Gastroesophageal sphincter (tissue), 4 donors: ENCODE measurements around the gene CAPS. TPM values are rescaled to one million over a fixed set of nuclear protein-coding genes. Genes with fewer than 3 reads are reported as not detected.

ENCODE experiments used
- ATAC-seq: fragments of 150-250 bp; one replicate; pipeline ENCODE4 v1.9.1; 2016; ENCODE audit warnings: mild to moderate bottlenecking, moderate library complexity
- H3K27ac ChIP-seq, 4 donors: fragments of 200-600 bp; sonication (generic) in 3 of 4; 1 replicate in 3 of 4; 2 replicates in 1 of 4; pipeline ENCODE4 v1.5.1; 2016 to 2019
- H3K27me3 ChIP-seq: fragments of 200-600 bp; sonication (generic); one replicate; pipeline ENCODE4 v1.5.1; 2019
- H3K36me3 ChIP-seq, 2 donors: fragments of 200-600 bp; sonication (generic); one replicate each; pipeline ENCODE4 v1.5.1; 2019; ENCODE audit warnings: control low read depth in 1 of 2
- H3K4me1 ChIP-seq, 3 donors: fragments of 200-600 bp; sonication (generic); 1 replicate in 2 of 3; 2 replicates in 1 of 3; pipeline ENCODE4 v1.5.1; 2016 to 2019; ENCODE audit warnings: control low read depth in 2 of 3
- H3K4me3 ChIP-seq, 2 donors: fragments of 200-600 bp; sonication (generic); one replicate each; pipeline ENCODE4 v1.5.1; 2019; ENCODE audit warnings: mild to moderate bottlenecking in 1 of 2, moderate library complexity in 1 of 2
- H3K9me3 ChIP-seq, 3 donors: fragments of 200-600 bp; sonication (generic); one replicate each; pipeline ENCODE4 v1.5.1; 2017 to 2019; ENCODE audit warnings: control low read depth in 2 of 3
- EP300 ChIP-seq: sonication (generic); formaldehyde crosslinking; IDR thresholded peaks from one replicate; pipeline ENCODE4 v1.6.1; 2017; ENCODE audit warnings: antibody characterized with exemption, mild to moderate bottlenecking
- POLR2A ChIP-seq, 2 donors: fragments of 450-650 bp; IDR thresholded peaks; one replicate each; pipeline ENCODE4 v1.6.1; 2017; ENCODE audit warnings: antibody characterized with exemption in 2 of 2, mild to moderate bottlenecking in 2 of 2, moderate library complexity in 1 of 2
- POLR2AphosphoS5 ChIP-seq: sonication (generic); formaldehyde crosslinking; IDR thresholded peaks from one replicate; pipeline ENCODE4 v1.6.1; 2017; ENCODE audit warnings: antibody characterized with exemption
- WGBS, 2 donors: methylation state at CpG; one replicate each; pipeline ENCODE4 v1.1.5; 2018; ENCODE audit warnings: low coverage in 1 of 2; 5-methylcytosine and 5-hydroxymethylcytosine counted together
- total RNA-seq, 4 donors: library from RNA; depleted of rRNA; stranded (reverse); fragments of >200 nt; gene quantifications; one replicate each; pipeline ENCODE4 v1.1.0, GENCODE V29; 2016
- TF ChIP-seq, protein P1 (sequence below), 4 experiments: fragments of 200-600 bp in 2 of 4; fragments of 450-650 bp in 2 of 4; sonication (generic) in 1 of 4; IDR thresholded peaks; one replicate each; pipeline ENCODE4 v1.5.1; 2017 to 2019; ENCODE audit warnings: antibody characterized with exemption in 4 of 4, mild to moderate bottlenecking in 2 of 4, moderate library complexity in 2 of 4

The CAPS gene
- total RNA-seq, 4 donors from 2014 or later, result 10.0 to 19.6 (median 15.2) TPM

DNA sequence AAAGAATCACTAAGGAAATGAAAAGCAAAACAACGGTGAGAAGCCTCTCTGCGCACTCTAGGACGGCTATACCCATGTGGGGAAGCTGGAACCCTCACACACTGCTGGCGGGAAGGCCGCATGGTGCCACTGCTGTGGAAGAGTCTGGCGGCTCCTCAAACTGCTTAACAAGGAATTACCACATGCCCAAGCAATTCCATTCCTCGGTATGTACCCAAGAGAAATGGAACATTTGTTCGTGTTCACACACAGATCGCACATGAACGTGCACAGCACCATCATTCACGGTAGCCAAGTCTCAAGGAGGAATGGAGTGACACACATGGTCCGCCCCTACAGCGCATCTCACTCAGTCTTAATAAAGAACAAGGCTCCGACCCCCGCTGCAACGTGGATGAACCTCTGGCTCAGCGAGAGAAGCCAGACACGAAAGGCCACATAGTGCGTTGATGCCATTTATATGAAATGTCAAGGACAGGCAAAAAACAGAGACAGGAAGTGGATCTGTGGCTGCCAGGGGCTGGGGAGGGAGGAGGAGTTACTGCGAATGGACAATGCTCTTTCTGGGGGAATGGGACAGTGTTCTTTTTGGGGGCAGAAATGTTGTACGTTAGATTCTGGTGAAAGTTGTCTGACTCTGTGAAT is 7.6 kb downstream of the CAPS start:
- TF ChIP-seq POLR2A (IDR thresholded peaks at IDR 0.05) (no peak), POLR2AphosphoS5 (no peak), EP300 (no peak)
- TF ChIP-seq, protein P1, sequence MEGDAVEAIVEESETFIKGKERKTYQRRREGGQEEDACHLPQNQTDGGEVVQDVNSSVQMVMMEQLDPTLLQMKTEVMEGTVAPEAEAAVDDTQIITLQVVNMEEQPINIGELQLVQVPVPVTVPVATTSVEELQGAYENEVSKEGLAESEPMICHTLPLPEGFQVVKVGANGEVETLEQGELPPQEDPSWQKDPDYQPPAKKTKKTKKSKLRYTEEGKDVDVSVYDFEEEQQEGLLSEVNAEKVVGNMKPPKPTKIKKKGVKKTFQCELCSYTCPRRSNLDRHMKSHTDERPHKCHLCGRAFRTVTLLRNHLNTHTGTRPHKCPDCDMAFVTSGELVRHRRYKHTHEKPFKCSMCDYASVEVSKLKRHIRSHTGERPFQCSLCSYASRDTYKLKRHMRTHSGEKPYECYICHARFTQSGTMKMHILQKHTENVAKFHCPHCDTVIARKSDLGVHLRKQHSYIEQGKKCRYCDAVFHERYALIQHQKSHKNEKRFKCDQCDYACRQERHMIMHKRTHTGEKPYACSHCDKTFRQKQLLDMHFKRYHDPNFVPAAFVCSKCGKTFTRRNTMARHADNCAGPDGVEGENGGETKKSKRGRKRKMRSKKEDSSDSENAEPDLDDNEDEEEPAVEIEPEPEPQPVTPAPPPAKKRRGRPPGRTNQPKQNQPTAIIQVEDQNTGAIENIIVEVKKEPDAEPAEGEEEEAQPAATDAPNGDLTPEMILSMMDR (IDR thresholded peaks at IDR 0.05), result no peak
- Histone ChIP-seq H3K27ac (no peak overlapping the region), H3K27me3 (no peaks in the 10 kb centered on the region), H3K4me3 (no peak overlapping the region), H3K4me1 (peaks cover 3 to 21% (median 7%) of the 10 kb centered on the region in 3 donors), H3K36me3 (peaks cover 0 to 99% of the 10 kb centered on the region in 2 donors), H3K9me3 (no peaks in the 10 kb centered on the region)
- 69 to 75% methylated on average over 5 to 17 of the region's 21 CpGs for WGBS, 2 donors
- ATAC-seq, result no peak

DNA sequence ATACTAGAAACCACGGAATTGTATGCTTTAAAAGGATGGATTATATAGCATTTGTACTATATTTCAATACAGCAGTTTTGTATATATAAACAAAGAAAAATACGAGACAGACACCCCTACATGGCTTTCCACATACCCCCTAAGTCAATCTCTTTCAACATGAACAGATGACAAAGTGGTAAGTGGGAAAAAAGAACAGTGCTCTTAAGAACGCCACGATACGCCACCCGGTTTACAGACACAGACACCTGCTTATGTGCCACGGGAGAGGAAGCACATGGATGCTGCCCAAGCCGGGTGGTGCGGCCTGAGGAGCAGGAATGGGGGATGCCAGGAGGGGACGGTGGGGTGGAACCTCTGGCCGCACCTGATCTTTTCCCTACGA is 8.1 kb downstream of the CAPS start:
- no peak for ATAC-seq
- WGBS, 2 donors, result 79 to 82% methylated on average over 8 to 12 of the region's 12 CpGs
- Histone ChIP-seq H3K4me3 (no peak overlapping the region), H3K4me1 (peaks cover 3 to 26% (median 11%) of the 10 kb centered on the region in 3 donors), H3K36me3 (peaks cover 0 to 99% of the 10 kb centered on the region in 2 donors), H3K27ac (no peak overlapping the region), H3K27me3 (no peaks in the 10 kb centered on the region), H3K9me3 (no peaks in the 10 kb centered on the region)
- TF ChIP-seq, protein P1 (IDR thresholded peaks at IDR 0.05), result no peak
- TF ChIP-seq POLR2AphosphoS5 (no peak), POLR2A (IDR thresholded peaks at IDR 0.05) (no peak), EP300 (no peak)

DNA sequence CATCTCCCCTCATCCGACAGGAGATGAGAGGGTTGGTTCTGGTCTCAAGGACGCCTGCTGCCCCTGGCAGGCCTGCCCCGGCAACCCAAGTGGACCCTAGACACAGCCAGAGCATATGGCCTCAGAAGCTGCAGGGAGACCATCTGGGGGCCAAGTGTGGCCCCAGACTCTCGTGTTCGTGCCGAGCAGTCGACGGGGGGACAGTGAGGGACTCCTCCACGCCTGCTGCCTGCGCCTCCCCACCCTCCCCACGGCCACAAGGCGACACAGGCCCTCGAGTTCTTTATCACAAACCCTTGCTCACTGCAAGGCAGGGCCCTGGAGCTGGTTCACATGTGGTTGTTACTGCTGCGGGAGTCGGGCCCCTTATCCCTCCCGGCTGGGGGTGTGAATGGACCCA is 9.3 kb downstream of the CAPS start:
- H3K27ac ChIP-seq, result no peak overlapping the region
- no peak overlapping the region for H3K4me3 ChIP-seq
- TF ChIP-seq EP300 (no peak), POLR2AphosphoS5 (no peak), POLR2A (IDR thresholded peaks at IDR 0.05) (no peak)
- TF ChIP-seq, protein P1 (IDR thresholded peaks at IDR 0.05), result no peak
- ATAC-seq, result no peak
- whole genome bisulfite sequencing, 2 donors, result 80% methylated on average over 1 of the region's 16 CpGs; no CpG with 5 or more reads in 1 of the 2 donors
- no peaks in the 10 kb centered on the region for H3K27me3 ChIP-seq
- H3K4me1 ChIP-seq, result peaks cover 3 to 38% (median 20%) of the 10 kb centered on the region in 3 donors
- H3K36me3 ChIP-seq, result peaks cover 0 to 99% of the 10 kb centered on the region in 2 donors
- H3K9me3 ChIP-seq, result no peaks in the 10 kb centered on the region

DNA sequence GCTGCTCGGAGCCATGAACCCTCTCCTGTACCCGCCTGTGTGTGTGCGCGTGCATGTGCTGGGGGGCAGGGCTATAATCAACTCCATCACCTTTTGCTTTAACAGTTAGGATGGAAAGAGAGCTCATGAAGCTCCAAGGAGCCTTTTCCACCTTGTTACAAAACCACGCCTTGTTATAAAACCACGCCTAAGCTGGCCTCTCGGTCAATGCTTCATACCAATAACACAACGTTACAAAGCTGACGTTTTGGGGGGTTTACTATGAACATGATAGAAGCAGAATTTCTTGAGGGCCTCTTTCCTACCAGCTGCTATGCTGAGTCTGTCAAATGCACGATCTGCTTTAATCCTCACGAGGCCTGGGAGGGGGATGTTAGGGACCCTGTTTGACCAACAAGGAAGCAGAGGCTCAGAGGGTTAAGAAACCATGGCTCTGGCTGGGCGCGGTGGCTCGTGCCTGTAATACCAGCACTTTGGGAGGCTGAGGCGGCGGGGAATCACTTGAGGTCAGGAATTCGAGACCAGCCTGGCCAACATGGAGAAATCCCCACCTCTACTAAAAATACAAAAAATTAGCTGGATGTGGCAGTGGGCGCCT is 11.9 kb downstream of the CAPS start:
- 68 to 78% methylated on average over 5 to 15 of the region's 18 CpGs for WGBS, 2 donors
- peaks cover 3 to 57% (median 20%) of the 10 kb centered on the region in 3 donors for H3K4me1 ChIP-seq
- no peaks in the 10 kb centered on the region for H3K27me3 ChIP-seq
- no peak for ATAC-seq
- TF ChIP-seq, protein P1 (IDR thresholded peaks at IDR 0.05), result no peak
- H3K27ac ChIP-seq, result peak overlapping the region; percentile 66 to 86 (median 83)
- H3K4me3 ChIP-seq, result no peak overlapping the region
- H3K9me3 ChIP-seq, result no peaks in the 10 kb centered on the region
- H3K36me3 ChIP-seq, result peaks cover 0 to 99% of the 10 kb centered on the region in 2 donors
